ENCODE results near the gene CARD11. TPM values are rescaled to one million over a fixed set of nuclear protein-coding genes. Genes with fewer than 3 reads are reported as not detected.

The CARD11 gene
- total RNA-seq, 4 donors from 2014 or later: 0.26 to 2.0 (median 0.70) TPM

DNA sequence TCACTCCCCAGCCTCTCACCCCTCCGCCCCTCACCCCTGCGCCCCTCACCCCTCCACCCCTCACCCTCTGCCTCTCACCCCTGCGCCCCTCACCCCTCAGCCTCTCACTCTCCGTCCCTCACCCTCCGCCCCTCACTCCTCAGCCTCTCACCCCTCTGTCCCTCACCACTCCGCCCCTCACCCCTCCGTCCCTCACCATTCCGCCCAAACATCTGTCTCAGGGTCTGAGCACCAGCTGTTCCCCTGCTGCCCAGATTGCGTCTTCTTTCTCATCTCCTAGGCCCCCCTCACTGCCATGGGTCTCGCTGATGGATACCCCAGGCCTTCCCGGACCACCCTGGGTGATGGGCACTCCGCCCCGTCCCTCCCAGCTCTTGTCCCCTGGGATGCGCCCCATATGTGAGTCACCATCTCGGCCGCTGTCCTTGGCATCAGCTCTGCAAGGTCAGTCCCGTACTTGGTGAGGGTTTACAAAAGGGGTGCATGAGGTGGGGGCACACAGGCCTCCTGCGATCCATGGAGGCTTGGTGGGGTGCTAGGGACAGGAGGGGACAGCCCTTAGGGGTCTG is 134.1 kb downstream of the CARD11 start:
- no peak overlapping the region for H3K27ac ChIP-seq (replicated peaks in 1 of 4)
- peaks cover 0 to 14% (median 0%) of the 10 kb centered on the region in 4 donors for H3K27me3 ChIP-seq
- intact Hi-C loops (cut with DNase I): no loop called here
- no peak for DNase-seq (ENCODE audit: extremely low spot score)
- no peaks in the 10 kb centered on the region for H3K4me1 ChIP-seq
- TF ChIP-seq POLR2A (IDR thresholded peaks at IDR 0.05; ENCODE audit: low read depth) (no peak), EP300 (IDR thresholded peaks at IDR 0.05) (no peak), POLR2AphosphoS5 (IDR thresholded peaks at IDR 0.05) (no peak)
- TF ChIP-seq, protein P1, sequence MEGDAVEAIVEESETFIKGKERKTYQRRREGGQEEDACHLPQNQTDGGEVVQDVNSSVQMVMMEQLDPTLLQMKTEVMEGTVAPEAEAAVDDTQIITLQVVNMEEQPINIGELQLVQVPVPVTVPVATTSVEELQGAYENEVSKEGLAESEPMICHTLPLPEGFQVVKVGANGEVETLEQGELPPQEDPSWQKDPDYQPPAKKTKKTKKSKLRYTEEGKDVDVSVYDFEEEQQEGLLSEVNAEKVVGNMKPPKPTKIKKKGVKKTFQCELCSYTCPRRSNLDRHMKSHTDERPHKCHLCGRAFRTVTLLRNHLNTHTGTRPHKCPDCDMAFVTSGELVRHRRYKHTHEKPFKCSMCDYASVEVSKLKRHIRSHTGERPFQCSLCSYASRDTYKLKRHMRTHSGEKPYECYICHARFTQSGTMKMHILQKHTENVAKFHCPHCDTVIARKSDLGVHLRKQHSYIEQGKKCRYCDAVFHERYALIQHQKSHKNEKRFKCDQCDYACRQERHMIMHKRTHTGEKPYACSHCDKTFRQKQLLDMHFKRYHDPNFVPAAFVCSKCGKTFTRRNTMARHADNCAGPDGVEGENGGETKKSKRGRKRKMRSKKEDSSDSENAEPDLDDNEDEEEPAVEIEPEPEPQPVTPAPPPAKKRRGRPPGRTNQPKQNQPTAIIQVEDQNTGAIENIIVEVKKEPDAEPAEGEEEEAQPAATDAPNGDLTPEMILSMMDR (IDR thresholded peaks at IDR 0.05): no peak
- 84% methylated on average over 18 of the region's 18 CpGs for WGBS
- peaks cover 0 to 7% (median 3%) of the 10 kb centered on the region in 4 donors for H3K9me3 ChIP-seq
- no peak overlapping the region for H3K4me3 ChIP-seq
- no peaks in the 10 kb centered on the region for H3K36me3 ChIP-seq

DNA sequence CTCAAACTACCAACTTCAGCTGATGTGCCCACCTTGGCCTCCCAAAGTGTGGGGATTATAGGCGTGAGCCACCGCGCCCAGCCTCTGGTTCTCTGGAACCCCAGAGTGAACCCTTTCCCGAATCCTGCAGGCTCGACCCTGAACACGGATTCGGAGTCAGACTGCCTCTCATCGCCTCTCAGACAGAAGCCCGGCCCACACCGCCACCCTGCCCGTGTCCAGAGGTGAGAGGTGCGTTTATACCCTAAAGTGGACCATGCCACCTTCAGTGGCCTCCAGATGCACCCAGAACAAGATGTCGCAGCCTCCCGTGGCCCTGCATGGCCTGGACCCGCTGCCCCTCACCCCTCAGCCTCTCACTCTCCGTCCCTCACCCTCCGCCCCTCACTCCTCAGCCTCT is 134.6 kb downstream of the CARD11 start:
- peaks cover 0 to 11% (median 0%) of the 10 kb centered on the region in 4 donors for H3K27me3 ChIP-seq
- H3K36me3 ChIP-seq: no peaks in the 10 kb centered on the region
- DNase-seq (ENCODE audit: extremely low spot score): no peak
- intact Hi-C loops (cut with DNase I): no loop called here
- no peak overlapping the region for H3K4me3 ChIP-seq
- H3K27ac ChIP-seq (replicated peaks in 1 of 4): no peak overlapping the region
- H3K4me1 ChIP-seq: no peaks in the 10 kb centered on the region
- TF ChIP-seq, protein P1 (IDR thresholded peaks at IDR 0.05): no peak
- no peak for TF ChIP-seq EP300 (IDR thresholded peaks at IDR 0.05)
- TF ChIP-seq POLR2A (IDR thresholded peaks at IDR 0.05; ENCODE audit: low read depth): no peak
- TF ChIP-seq POLR2AphosphoS5 (IDR thresholded peaks at IDR 0.05): no peak
- WGBS: 94% methylated on average over 15 of the region's 17 CpGs
- H3K9me3 ChIP-seq: peaks cover 0 to 7% (median 3%) of the 10 kb centered on the region in 4 donors

GRCh38 chr7:2908103-2908683 is 135.5 kb downstream of the CARD11 start:
- no peak for DNase-seq (ENCODE audit: extremely low spot score)
- no peaks in the 10 kb centered on the region for H3K4me1 ChIP-seq
- peaks cover 0 to 2% (median 0%) of the 10 kb centered on the region in 4 donors for H3K27me3 ChIP-seq
- H3K27ac ChIP-seq (replicated peaks in 1 of 4): no peak overlapping the region
- no peak overlapping the region for H3K4me3 ChIP-seq
- TF ChIP-seq EP300 (IDR thresholded peaks at IDR 0.05) (no peak), POLR2AphosphoS5 (IDR thresholded peaks at IDR 0.05) (no peak), POLR2A (IDR thresholded peaks at IDR 0.05; ENCODE audit: low read depth) (no peak)
- TF ChIP-seq, protein P1 (IDR thresholded peaks at IDR 0.05): no peak
- peaks cover 0 to 7% (median 3%) of the 10 kb centered on the region in 4 donors for H3K9me3 ChIP-seq
- no peaks in the 10 kb centered on the region for H3K36me3 ChIP-seq
- intact Hi-C loops (cut with DNase I): no loop called here
- WGBS: 93% methylated on average over 17 of the region's 17 CpGs

GRCh38 chr7:2906197-2906931 is 137.3 kb downstream of the CARD11 start:
- 89% methylated on average over 33 of the region's 39 CpGs for WGBS
- TF ChIP-seq, protein P1 (IDR thresholded peaks at IDR 0.05): no peak
- TF ChIP-seq EP300 (IDR thresholded peaks at IDR 0.05): no peak
- no peak for TF ChIP-seq POLR2A (IDR thresholded peaks at IDR 0.05; ENCODE audit: low read depth)
- TF ChIP-seq POLR2AphosphoS5 (IDR thresholded peaks at IDR 0.05): no peak
- no peaks in the 10 kb centered on the region for H3K4me1 ChIP-seq
- intact Hi-C loops (cut with DNase I): no loop called here
- H3K27ac ChIP-seq (replicated peaks in 1 of 4): no peak overlapping the region
- H3K4me3 ChIP-seq: no peak overlapping the region
- no peak for DNase-seq (ENCODE audit: extremely low spot score)
- no peaks in the 10 kb centered on the region for H3K36me3 ChIP-seq
- H3K27me3 ChIP-seq: peaks cover 0 to 13% (median 0%) of the 10 kb centered on the region in 4 donors
- peaks cover 0 to 7% (median 3%) of the 10 kb centered on the region in 4 donors for H3K9me3 ChIP-seq

Data from esophagus muscularis mucosa (tissue), 4 donors.